ENCODE measurements around the gene MINDY1. TPM values are rescaled to one million over a fixed set of nuclear protein-coding genes. Genes with fewer than 3 reads are reported as not detected.

MINDY1 gene
- total RNA-seq, 1 donor from 2014 or later: 14.6 TPM

- peak overlapping the region; percentile 83 for H3K4me3 ChIP-seq (ENCODE audit: low read depth, low read length)
- no peak for DNase-seq (ENCODE audit: low read depth)
- TF ChIP-seq CTCF (conservative IDR thresholded peaks at IDR 0.05; ENCODE audit: low read depth, low read length): peak; percentile 29
Measured at GRCh38 chr1:150971583-150972416, 34.9 kb downstream of the MINDY1 start.

GRCh38 chr1:150970808-150971582, 35.7 kb downstream of the MINDY1 start:
- H3K4me3 ChIP-seq (ENCODE audit: low read depth, low read length): peak overlapping the region; percentile 83

GRCh38 chr1:150969626-150970025, 37.1 kb downstream of the MINDY1 start:
- no peak for TF ChIP-seq CTCF (conservative IDR thresholded peaks at IDR 0.05; ENCODE audit: low read depth, low read length)
- no peak overlapping the region for H3K4me3 ChIP-seq (ENCODE audit: low read depth, low read length)
- no peak for DNase-seq (ENCODE audit: low read depth)

More at GRCh38 chr1:150970808-150971582, 35.7 kb downstream of the MINDY1 start:
- TF ChIP-seq CTCF (conservative IDR thresholded peaks at IDR 0.05; ENCODE audit: low read depth, low read length): no peak
- DNase-seq (ENCODE audit: low read depth): no peak

GRCh38 chr1:150968491-150968890, 38.2 kb downstream of the MINDY1 start:
- TF ChIP-seq CTCF (conservative IDR thresholded peaks at IDR 0.05; ENCODE audit: low read depth, low read length): no peak
- no peak overlapping the region for H3K4me3 ChIP-seq (ENCODE audit: low read depth, low read length)
- DNase-seq (ENCODE audit: low read depth): no peak

- DNase-seq (ENCODE audit: low read depth): no peak
- no peak overlapping the region for H3K4me3 ChIP-seq (ENCODE audit: low read depth, low read length)
- TF ChIP-seq CTCF (conservative IDR thresholded peaks at IDR 0.05; ENCODE audit: low read depth, low read length): no peak
Measured at GRCh38 chr1:150967936-150968335, 38.8 kb downstream of the MINDY1 start.

- H3K4me3 ChIP-seq (ENCODE audit: low read depth, low read length): no peak overlapping the region
- TF ChIP-seq CTCF (conservative IDR thresholded peaks at IDR 0.05; ENCODE audit: low read depth, low read length): no peak
Measured at GRCh38 chr1:150966011-150966410, 40.7 kb downstream of the MINDY1 start.

More at GRCh38 chr1:150966011-150966410, 40.7 kb downstream of the MINDY1 start:
- DNase-seq (ENCODE audit: low read depth): no peak
